A673 (cell line): ENCODE results near the gene TMPRSS7.

Source experiments
- CTCF ChIP-seq: fragments of 300-800, 200-600 bp; sonication (generic); conservative IDR thresholded peaks from 2 replicates; pipeline ENCODE4 v1.5.1; 2017; ENCODE audit warnings: low read depth, mild to moderate bottlenecking, antibody characterized with exemption, low read length, moderate library complexity, mixed read lengths
- EZH2 ChIP-seq: fragments of 200-600 bp; sonication (generic); IDR thresholded peaks from 2 replicates; pipeline ENCODE4 v1.6.1; 2017; ENCODE audit warnings: borderline replicate concordance, low read depth, mild to moderate bottlenecking, mixed read lengths, antibody characterized with exemption, low read length; ENCODE audit not compliant: poor library complexity, severe bottlenecking

DNA sequence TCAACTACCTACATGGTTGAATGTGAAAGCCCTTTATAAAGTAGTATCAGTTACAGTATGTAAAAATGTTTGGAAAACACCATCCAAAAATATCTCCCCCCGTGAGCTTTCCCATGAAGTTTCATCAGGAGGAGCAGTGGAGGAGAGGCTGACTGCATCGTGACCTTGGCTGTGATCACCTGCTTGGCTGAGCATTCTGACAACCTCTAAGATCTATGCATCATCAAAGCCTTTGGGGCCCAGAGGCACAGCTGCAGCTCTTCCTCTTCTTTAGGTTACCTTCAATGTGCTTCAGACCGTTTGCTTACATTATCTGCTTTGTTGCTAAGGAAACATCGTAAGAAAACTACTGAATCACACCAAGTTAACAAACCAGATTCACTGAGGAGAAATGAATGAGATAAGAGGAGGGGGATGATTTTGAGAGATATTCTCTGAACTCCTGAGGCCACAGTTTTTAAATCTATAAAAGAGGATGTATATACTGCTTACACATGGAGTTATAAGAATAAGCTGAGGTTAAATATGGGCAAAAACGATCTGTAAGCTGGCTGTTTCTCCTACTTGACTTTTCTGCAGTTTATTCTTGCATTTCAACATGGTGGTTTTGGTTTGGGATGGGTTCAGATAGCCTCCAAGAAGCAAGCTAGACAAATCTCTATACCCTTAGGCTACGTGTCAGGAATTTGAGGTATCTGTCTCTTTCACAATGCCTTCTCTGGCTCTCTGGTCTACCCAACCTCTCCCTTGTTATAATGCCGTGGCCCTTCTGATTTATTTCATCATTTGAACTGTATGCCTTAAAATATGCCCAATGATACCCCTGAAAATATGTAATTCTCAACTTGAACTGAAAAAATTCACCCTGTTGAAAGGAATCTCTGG lies 94.5 kb downstream of the TMPRSS7 start:
- TF ChIP-seq EZH2 (no peak), CTCF (no peak)
